PC-3 (cell line): ENCODE measurements around the gene FAM171A1. TPM values are rescaled to one million over a fixed set of nuclear protein-coding genes. Genes with fewer than 3 reads are reported as not detected.

Experiments
- ATAC-seq: fragments of 200-7000 bp; cut with Tn5 transposase; 2 replicates; pipeline ENCODE4 v1.9.1; 2020; ENCODE audit warnings: mild to moderate bottlenecking, moderate library complexity
- BruUV-seq: library from RNA; stranded (reverse); fragments of 400-500 nt; replicated peaks from 2 replicates; lab custom pipeline; 2021; lab: Mats Ljungman, UMichigan
- CTCF ChIA-PET: fragments of 300-600 bp; sonication (Branson Sonifier 250); formaldehyde crosslinking; loops from one replicate; lab custom pipeline; 2022; ENCODE audit warnings: antibody characterized with exemption; lab: Charles Lee
- POLR2A ChIA-PET: fragments of 300-600 bp; sonication (Branson Sonifier 250); formaldehyde crosslinking; loops from one replicate; lab custom pipeline; 2022; ENCODE audit warnings: antibody characterized with exemption; ENCODE audit not compliant: unreplicated experiment; lab: Charles Lee
- DNase-seq: peaks from one replicate; pipeline ENCODE4 v3.0.0-alpha.2; 2015
- H2AFZ ChIP-seq: fragments of 300-600 bp; sonication (generic); 2 replicates; pipeline ENCODE4 v1.6.0; 2016; ENCODE audit warnings: antibody characterized with exemption, low read length
- H3F3A ChIP-seq: fragments of 300-600 bp; sonication (generic); one replicate; pipeline ENCODE4 v1.6.0; 2017; ENCODE audit warnings: antibody characterized with exemption, low read length, control low read depth, mild to moderate bottlenecking; ENCODE audit not compliant: unreplicated experiment
- H3K27ac ChIP-seq: fragments of 300-600 bp; sonication (generic); 2 replicates; pipeline ENCODE4 v1.5.1; 2016; ENCODE audit warnings: mild to moderate bottlenecking, low read length
- H3K27me3 ChIP-seq: fragments of 300-600 bp; sonication (generic); 2 replicates; pipeline ENCODE4 v1.6.1; 2016; ENCODE audit warnings: low read length, mixed read lengths
- H3K36me3 ChIP-seq: fragments of 300-600 bp; sonication (generic); 2 replicates; pipeline ENCODE4 v1.6.1; 2016; ENCODE audit warnings: low read depth, mixed run types, low read length, mixed read lengths
- H3K4me1 ChIP-seq: fragments of 300-600 bp; sonication (generic); 2 replicates; pipeline ENCODE4 v1.5.1; 2016; ENCODE audit warnings: low read length; ENCODE audit not compliant: insufficient read depth
- H3K4me2 ChIP-seq: fragments of 300-600 bp; sonication (generic); 2 replicates; pipeline ENCODE4 v1.6.0; 2016; ENCODE audit warnings: low read length
- H3K4me3 ChIP-seq: fragments of 300-600 bp; sonication (generic); 2 replicates; pipeline ENCODE4 v1.5.1; 2016; ENCODE audit warnings: mild to moderate bottlenecking, low read length, mixed read lengths
- H3K79me2 ChIP-seq: fragments of 300-600 bp; sonication (generic); 2 replicates; pipeline ENCODE4 v1.6.1; 2017; ENCODE audit warnings: low read length, mixed read lengths
- H3K9ac ChIP-seq: fragments of 300-600 bp; sonication (generic); 2 replicates; pipeline ENCODE4 v1.6.0; 2016; ENCODE audit warnings: mild to moderate bottlenecking, low read length
- H3K9me2 ChIP-seq: fragments of 300-600 bp; sonication (generic); replicated peaks from 2 replicates; pipeline ENCODE4 v1.6.1; 2016; ENCODE audit warnings: mixed run types, low read length, mixed read lengths
- H3K9me3 ChIP-seq: fragments of 300-600 bp; sonication (generic); 2 replicates; pipeline ENCODE4 v1.6.1; 2016; ENCODE audit warnings: low read length, mixed read lengths
- H4K20me1 ChIP-seq: fragments of 300-600 bp; sonication (generic); 2 replicates; pipeline ENCODE4 v1.6.1; 2016; ENCODE audit warnings: low read length, mixed read lengths
- EZH2 ChIP-seq: fragments of 300-600 bp; sonication (generic); IDR thresholded peaks from one replicate; pipeline ENCODE4 v1.6.1; 2017; ENCODE audit warnings: antibody characterized with exemption, mild to moderate bottlenecking, low read length; ENCODE audit not compliant: unreplicated experiment
- EZH2phosphoT487 ChIP-seq: fragments of 300-600 bp; sonication (generic); IDR thresholded peaks from 2 replicates; pipeline ENCODE4 v1.6.1; 2018; ENCODE audit warnings: mild to moderate bottlenecking, antibody characterized with exemption, low read length, borderline replicate concordance
- intact Hi-C: fragments of 100-400 bp; cut with micrococcal nuclease; formaldehyde crosslinking; loops from 2 replicates; pipeline ENCODE4 v1.9.0; 2023
- total RNA-seq: library from RNA; depleted of rRNA; stranded (reverse); fragments of >200 nt; gene quantifications from 2 replicates; pipeline ENCODE4 v1.2.3, GENCODE V29; 2014
- TF ChIP-seq, protein P1 (sequence below): fragments of 300-600 bp; sonication (generic); conservative IDR thresholded peaks from 2 replicates; pipeline ENCODE4 v1.5.1; 2017; ENCODE audit warnings: antibody characterized with exemption, low read depth, mild to moderate bottlenecking, low read length

FAM171A1 gene
- total RNA-seq, 1 experiment from 2014 or later, result 10.4 TPM

DNA sequence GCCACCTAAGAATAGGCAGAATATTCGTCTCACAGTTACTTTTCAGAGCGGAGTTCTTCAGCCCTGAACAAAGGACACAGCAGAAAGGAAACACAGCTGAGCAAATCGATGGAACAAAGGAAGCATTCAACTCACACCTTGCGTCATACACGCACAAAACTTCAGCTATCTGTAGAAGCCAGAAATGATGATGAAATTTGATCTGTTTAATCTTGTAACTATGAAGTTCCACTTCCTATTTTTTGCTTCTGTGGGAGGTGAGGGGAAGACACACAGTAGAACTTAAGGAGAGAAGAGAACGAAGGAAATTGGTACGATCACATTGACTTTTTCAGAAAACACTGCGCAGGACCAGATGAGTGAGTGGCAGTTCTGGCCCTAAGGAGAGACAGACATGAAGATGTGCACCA is 26.2 kb downstream of the FAM171A1 start:
- Histone ChIP-seq H3F3A (no peaks in the 10 kb centered on the region), H3K4me3 (no peak overlapping the region), H3K4me1 (peaks cover 22% of the 10 kb centered on the region), H2AFZ (no peak overlapping the region), H3K9ac (no peak overlapping the region), H3K27ac (peak overlapping the region; percentile 34), H3K36me3 (no peaks in the 10 kb centered on the region), H3K9me2 (no peaks in the 10 kb centered on the region), H3K9me3 (no peaks in the 10 kb centered on the region), H3K79me2 (no peaks in the 10 kb centered on the region), H4K20me1 (no peaks in the 10 kb centered on the region), H3K4me2 (peak overlapping the region; percentile 46), H3K27me3 (no peaks in the 10 kb centered on the region)
- TF ChIP-seq, protein P1, sequence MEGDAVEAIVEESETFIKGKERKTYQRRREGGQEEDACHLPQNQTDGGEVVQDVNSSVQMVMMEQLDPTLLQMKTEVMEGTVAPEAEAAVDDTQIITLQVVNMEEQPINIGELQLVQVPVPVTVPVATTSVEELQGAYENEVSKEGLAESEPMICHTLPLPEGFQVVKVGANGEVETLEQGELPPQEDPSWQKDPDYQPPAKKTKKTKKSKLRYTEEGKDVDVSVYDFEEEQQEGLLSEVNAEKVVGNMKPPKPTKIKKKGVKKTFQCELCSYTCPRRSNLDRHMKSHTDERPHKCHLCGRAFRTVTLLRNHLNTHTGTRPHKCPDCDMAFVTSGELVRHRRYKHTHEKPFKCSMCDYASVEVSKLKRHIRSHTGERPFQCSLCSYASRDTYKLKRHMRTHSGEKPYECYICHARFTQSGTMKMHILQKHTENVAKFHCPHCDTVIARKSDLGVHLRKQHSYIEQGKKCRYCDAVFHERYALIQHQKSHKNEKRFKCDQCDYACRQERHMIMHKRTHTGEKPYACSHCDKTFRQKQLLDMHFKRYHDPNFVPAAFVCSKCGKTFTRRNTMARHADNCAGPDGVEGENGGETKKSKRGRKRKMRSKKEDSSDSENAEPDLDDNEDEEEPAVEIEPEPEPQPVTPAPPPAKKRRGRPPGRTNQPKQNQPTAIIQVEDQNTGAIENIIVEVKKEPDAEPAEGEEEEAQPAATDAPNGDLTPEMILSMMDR, result no peak
- TF ChIP-seq EZH2phosphoT487, result no peak
- TF ChIP-seq EZH2, result no peak
- intact Hi-C loops, result no loop called here
- no TSS peak for BruUV-seq
- CTCF ChIA-PET, result no interaction called here
- DNase-seq, result peak; percentile 62
- POLR2A ChIA-PET, result no interaction called here
- peak; percentile 85 for ATAC-seq

DNA sequence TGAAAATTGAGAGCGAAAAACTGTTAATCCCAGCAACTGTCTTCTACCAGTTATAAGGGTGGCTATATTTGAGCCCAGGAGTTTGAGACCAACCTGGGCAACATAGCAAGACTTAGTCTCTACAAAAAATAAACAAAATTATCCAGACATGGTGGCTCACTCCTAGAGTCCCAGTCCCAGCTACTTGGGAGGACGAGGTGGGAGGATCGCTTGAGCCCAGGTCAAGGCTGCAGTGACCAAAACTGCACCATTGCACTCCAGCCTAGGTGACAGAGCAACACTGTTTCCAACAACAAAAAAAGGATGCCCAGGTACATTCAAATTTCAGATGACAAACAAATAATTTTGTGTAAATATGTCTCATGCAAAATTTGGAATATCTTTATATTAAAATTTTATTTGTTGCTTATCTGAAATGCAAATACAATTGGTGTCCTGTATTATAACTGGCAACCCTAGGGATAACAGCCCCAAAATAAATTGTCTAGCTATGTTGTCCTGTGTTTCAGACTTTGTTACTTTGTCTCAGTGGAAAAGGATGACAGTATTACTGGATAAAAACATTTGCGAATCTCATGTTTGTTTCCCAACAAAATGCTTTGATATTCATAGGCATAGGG is 26.7 kb downstream of the FAM171A1 start:
- H3K27ac ChIP-seq, result peak overlapping the region; percentile 34
- no peaks in the 10 kb centered on the region for H4K20me1 ChIP-seq
- no peak for TF ChIP-seq EZH2
- no peak for TF ChIP-seq EZH2phosphoT487
- TF ChIP-seq, protein P1, result no peak
- DNase-seq (no peak), ATAC-seq (no peak)
- H3K9me3 ChIP-seq, result no peaks in the 10 kb centered on the region
- H3K4me1 ChIP-seq, result peaks cover 21% of the 10 kb centered on the region
- H3K4me3 ChIP-seq, result no peak overlapping the region
- H3K9me2 ChIP-seq, result no peaks in the 10 kb centered on the region
- H3K27me3 ChIP-seq, result no peaks in the 10 kb centered on the region
- H2AFZ ChIP-seq, result no peak overlapping the region
- no TSS peak for BruUV-seq
- intact Hi-C loops, result no loop called here
- peak overlapping the region; percentile 46 for H3K4me2 ChIP-seq
- no peak overlapping the region for H3K9ac ChIP-seq
- H3K79me2 ChIP-seq, result no peaks in the 10 kb centered on the region
- ChIA-PET CTCF (no interaction called here), POLR2A (no interaction called here)
- no peaks in the 10 kb centered on the region for H3K36me3 ChIP-seq
- no peaks in the 10 kb centered on the region for H3F3A ChIP-seq

DNA sequence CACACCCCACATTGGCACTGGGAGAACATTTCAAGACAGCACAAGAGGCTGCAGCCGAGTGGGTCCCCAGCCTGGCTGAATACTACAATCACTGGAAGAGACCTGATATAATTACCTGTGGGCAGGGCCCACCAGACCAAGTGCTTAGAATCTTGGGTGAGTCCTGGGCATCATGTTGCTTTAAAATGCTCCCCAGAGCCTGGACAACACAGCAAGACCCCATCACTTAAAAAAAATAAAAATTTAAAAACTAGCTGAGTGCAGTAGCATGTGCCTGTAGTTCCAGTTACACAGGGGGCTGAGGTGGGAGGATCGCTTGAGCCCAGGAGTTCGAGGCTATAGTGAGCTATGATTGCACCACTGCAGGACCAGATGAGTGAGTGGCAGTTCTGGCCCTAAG is 28.1 kb downstream of the FAM171A1 start:
- H3K9me3 ChIP-seq, result no peaks in the 10 kb centered on the region
- H2AFZ ChIP-seq, result no peak overlapping the region
- ATAC-seq (no peak), DNase-seq (no peak)
- TF ChIP-seq, protein P1, result no peak
- TF ChIP-seq EZH2 (no peak), EZH2phosphoT487 (no peak)
- H3K36me3 ChIP-seq, result no peaks in the 10 kb centered on the region
- H3K79me2 ChIP-seq, result no peaks in the 10 kb centered on the region
- intact Hi-C loops, result no loop called here
- no peaks in the 10 kb centered on the region for H3F3A ChIP-seq
- H3K27ac ChIP-seq, result no peak overlapping the region
- no peak overlapping the region for H3K4me3 ChIP-seq
- H3K9ac ChIP-seq, result no peak overlapping the region
- CTCF ChIA-PET, result no interaction called here
- peaks cover 12% of the 10 kb centered on the region for H3K4me1 ChIP-seq
- no peaks in the 10 kb centered on the region for H3K9me2 ChIP-seq
- no peak overlapping the region for H3K4me2 ChIP-seq
- no peaks in the 10 kb centered on the region for H4K20me1 ChIP-seq
- POLR2A ChIA-PET, result interaction anchor here (0.6 kb wide), 1 partner anchor 1094 kb away, joined by 3 read pairs; no protein-coding TSS in a partner anchor
- no peaks in the 10 kb centered on the region for H3K27me3 ChIP-seq
- BruUV-seq, result no TSS peak
